Esophagus squamous epithelium (tissue), 4 donors: ENCODE results near the gene FAM156A.
"Not testable (repeated sequence)": the region's sequence is repeated elsewhere in the genome, so short reads cannot be mapped to it uniquely, and the experiment has no call there.

ENCODE experiments used
- POLR2A ChIP-seq, 4 donors: fragments of 450-650 bp; IDR thresholded peaks; one replicate each; pipeline ENCODE4 v1.6.1; 2017; ENCODE audit warnings: antibody characterized with exemption in 4 of 4, mild to moderate bottlenecking in 4 of 4, moderate library complexity in 3 of 4
- TF ChIP-seq, protein P1 (sequence below), 6 experiments: fragments of 450-650 bp in 4 of 6; fragments of 200-600 bp in 2 of 6; sonication (generic) in 2 of 6; IDR thresholded peaks; one replicate each; pipeline ENCODE4 v1.5.1; 2016 to 2019; ENCODE audit warnings: antibody characterized with exemption in 6 of 6, mild to moderate bottlenecking in 4 of 6, moderate library complexity in 4 of 6

DNA sequence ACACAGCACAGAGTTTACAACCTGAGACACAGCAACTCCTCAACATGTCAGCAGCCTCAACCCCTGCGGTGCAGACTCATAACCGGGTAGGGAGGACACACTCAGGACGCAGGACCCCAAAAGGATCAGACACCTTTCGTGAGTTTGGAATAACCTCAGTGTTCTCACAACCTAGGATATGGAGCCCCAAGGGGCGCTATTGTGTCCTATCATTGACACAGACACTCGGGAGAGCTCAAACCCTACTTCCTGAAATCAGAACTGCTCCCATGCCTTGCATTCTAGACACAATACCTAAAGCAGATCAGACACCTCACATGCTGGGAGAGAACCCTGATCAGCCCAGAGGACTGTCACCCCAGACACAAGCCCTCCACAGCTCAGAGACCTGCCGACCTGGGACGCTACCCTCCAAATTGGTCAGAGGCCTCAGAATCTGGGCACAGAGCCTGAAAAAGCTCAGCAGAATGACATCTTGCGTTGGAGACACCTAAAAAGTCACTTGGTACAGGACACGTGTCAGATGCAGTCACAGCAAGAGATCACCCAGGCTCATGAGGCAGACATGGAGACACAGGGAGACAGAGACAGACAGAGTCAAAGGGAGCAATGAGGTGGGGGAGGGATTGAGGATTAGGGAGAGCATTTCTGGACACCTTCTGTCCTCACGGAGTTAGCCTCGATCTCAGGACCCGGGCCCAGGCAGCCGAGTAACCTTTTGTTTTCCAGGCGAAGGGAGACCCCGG, 8.8 kb upstream of the FAM156A start:
- TF ChIP-seq, protein P1, sequence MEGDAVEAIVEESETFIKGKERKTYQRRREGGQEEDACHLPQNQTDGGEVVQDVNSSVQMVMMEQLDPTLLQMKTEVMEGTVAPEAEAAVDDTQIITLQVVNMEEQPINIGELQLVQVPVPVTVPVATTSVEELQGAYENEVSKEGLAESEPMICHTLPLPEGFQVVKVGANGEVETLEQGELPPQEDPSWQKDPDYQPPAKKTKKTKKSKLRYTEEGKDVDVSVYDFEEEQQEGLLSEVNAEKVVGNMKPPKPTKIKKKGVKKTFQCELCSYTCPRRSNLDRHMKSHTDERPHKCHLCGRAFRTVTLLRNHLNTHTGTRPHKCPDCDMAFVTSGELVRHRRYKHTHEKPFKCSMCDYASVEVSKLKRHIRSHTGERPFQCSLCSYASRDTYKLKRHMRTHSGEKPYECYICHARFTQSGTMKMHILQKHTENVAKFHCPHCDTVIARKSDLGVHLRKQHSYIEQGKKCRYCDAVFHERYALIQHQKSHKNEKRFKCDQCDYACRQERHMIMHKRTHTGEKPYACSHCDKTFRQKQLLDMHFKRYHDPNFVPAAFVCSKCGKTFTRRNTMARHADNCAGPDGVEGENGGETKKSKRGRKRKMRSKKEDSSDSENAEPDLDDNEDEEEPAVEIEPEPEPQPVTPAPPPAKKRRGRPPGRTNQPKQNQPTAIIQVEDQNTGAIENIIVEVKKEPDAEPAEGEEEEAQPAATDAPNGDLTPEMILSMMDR (IDR thresholded peaks at IDR 0.05), result not testable (repeated sequence)
- TF ChIP-seq POLR2A (IDR thresholded peaks at IDR 0.05), result not testable (repeated sequence)
